Suprapubic skin (tissue), 4 donors: ENCODE measurements around the gene RFX3. TPM values are rescaled to one million over a fixed set of nuclear protein-coding genes. Genes with fewer than 3 reads are reported as not detected.

ENCODE experiments used
- DNase-seq, 2 donors: peaks; one replicate each; pipeline ENCODE4 v3.0.0-alpha.2; 2019; ENCODE audit warnings: low spot score in 2 of 2
- H3K27ac ChIP-seq: fragments of 200-600 bp; sonication (generic); one replicate; pipeline ENCODE4 v1.5.1; 2019
- H3K27me3 ChIP-seq: fragments of 200-600 bp; sonication (generic); one replicate; pipeline ENCODE4 v1.5.1; 2019
- H3K36me3 ChIP-seq: fragments of 200-600 bp; sonication (generic); one replicate; pipeline ENCODE4 v1.5.1; 2019
- H3K4me1 ChIP-seq: fragments of 200-600 bp; sonication (generic); one replicate; pipeline ENCODE4 v1.5.1; 2019
- H3K4me3 ChIP-seq: fragments of 200-600 bp; sonication (generic); one replicate; pipeline ENCODE4 v1.5.1; 2019; ENCODE audit warnings: mild to moderate bottlenecking
- H3K9me3 ChIP-seq: fragments of 200-600 bp; sonication (generic); one replicate; pipeline ENCODE4 v1.5.1; 2019
- CTCF ChIP-seq, 2 donors: fragments of 200-600 bp in 1 of 2; fragments of 450-650 bp in 1 of 2; sonication (generic) in 1 of 2; IDR thresholded peaks; one replicate each; pipeline ENCODE4 v1.5.1; 2016 to 2019; ENCODE audit warnings: antibody characterized with exemption in 2 of 2, mild to moderate bottlenecking in 1 of 2, moderate library complexity in 1 of 2
- EP300 ChIP-seq: sonication (generic); formaldehyde crosslinking; IDR thresholded peaks from one replicate; pipeline ENCODE4 v1.6.1; 2017; ENCODE audit warnings: antibody characterized with exemption
- POLR2A ChIP-seq, 2 donors: fragments of 450-650 bp; IDR thresholded peaks; one replicate each; pipeline ENCODE4 v1.6.1; 2017; ENCODE audit warnings: antibody characterized with exemption in 2 of 2, mild to moderate bottlenecking in 2 of 2, moderate library complexity in 2 of 2
- POLR2AphosphoS5 ChIP-seq, 3 donors: sonication (generic); formaldehyde crosslinking; IDR thresholded peaks; one replicate each; pipeline ENCODE4 v1.6.1; 2017; ENCODE audit warnings: antibody characterized with exemption in 3 of 3
- WGBS: methylation state at CpG from one replicate; pipeline ENCODE4 v1.1.5; 2018; 5-methylcytosine and 5-hydroxymethylcytosine counted together
- total RNA-seq, 4 donors: library from RNA; depleted of rRNA; stranded (reverse); fragments of >200 nt; gene quantifications; one replicate each; pipeline ENCODE4 v1.1.0, GENCODE V29; 2016

The RFX3 gene
- total RNA-seq, 4 donors from 2014 or later, result 7.7 to 23.5 (median 9.4) TPM

- 95% methylated on average over 5 of the region's 5 CpGs for WGBS
- Histone ChIP-seq H3K27ac (no peak overlapping the region), H3K4me1 (no peaks in the 10 kb centered on the region), H3K27me3 (no peaks in the 10 kb centered on the region), H3K9me3 (no peaks in the 10 kb centered on the region), H3K4me3 (no peak overlapping the region), H3K36me3 (no peaks in the 10 kb centered on the region)
- TF ChIP-seq POLR2A (IDR thresholded peaks at IDR 0.05), result no peak
- TF ChIP-seq CTCF (IDR thresholded peaks at IDR 0.05), result no peak
- no peak for TF ChIP-seq POLR2AphosphoS5 (IDR thresholded peaks at IDR 0.05)
- no peak for TF ChIP-seq EP300
- DNase-seq, result no peak
Observed at GRCh38 chr9:3359048-3359692, 166.6 kb downstream of the RFX3 start.

GRCh38 chr9:3348169-3348568, 177.6 kb downstream of the RFX3 start:
- H3K4me3 ChIP-seq, result no peak overlapping the region
- TF ChIP-seq POLR2A (IDR thresholded peaks at IDR 0.05) (no peak), EP300 (no peak), POLR2AphosphoS5 (IDR thresholded peaks at IDR 0.05) (no peak), CTCF (IDR thresholded peaks at IDR 0.05) (no peak)
- 85% methylated on average over 3 of the region's 3 CpGs for WGBS

GRCh38 chr9:3346549-3346948, 179.3 kb downstream of the RFX3 start:
- 68% methylated on average over 3 of the region's 3 CpGs for WGBS
- Histone ChIP-seq H3K4me1 (no peaks in the 10 kb centered on the region), H3K9me3 (no peaks in the 10 kb centered on the region), H3K27ac (no peak overlapping the region), H3K36me3 (no peaks in the 10 kb centered on the region), H3K4me3 (no peak overlapping the region), H3K27me3 (no peaks in the 10 kb centered on the region)
- TF ChIP-seq EP300, result no peak
- no peak for TF ChIP-seq POLR2A (IDR thresholded peaks at IDR 0.05)
- TF ChIP-seq CTCF (IDR thresholded peaks at IDR 0.05), result no peak
- TF ChIP-seq POLR2AphosphoS5 (IDR thresholded peaks at IDR 0.05), result no peak
- no peak for DNase-seq

More at GRCh38 chr9:3348169-3348568, 177.6 kb downstream of the RFX3 start:
- H3K36me3 ChIP-seq, result no peaks in the 10 kb centered on the region
- H3K9me3 ChIP-seq, result no peaks in the 10 kb centered on the region
- no peaks in the 10 kb centered on the region for H3K4me1 ChIP-seq
- no peaks in the 10 kb centered on the region for H3K27me3 ChIP-seq
- no peak overlapping the region for H3K27ac ChIP-seq
- no peak for DNase-seq

GRCh38 chr9:3343671-3344070, 182.1 kb downstream of the RFX3 start:
- H3K9me3 ChIP-seq, result no peaks in the 10 kb centered on the region
- H3K4me3 ChIP-seq, result no peak overlapping the region
- no peak overlapping the region for H3K27ac ChIP-seq
- no peaks in the 10 kb centered on the region for H3K27me3 ChIP-seq
- no peaks in the 10 kb centered on the region for H3K4me1 ChIP-seq
- no peak for TF ChIP-seq POLR2AphosphoS5 (IDR thresholded peaks at IDR 0.05)
- TF ChIP-seq EP300, result no peak
- no peak for TF ChIP-seq POLR2A (IDR thresholded peaks at IDR 0.05)
- no peak for TF ChIP-seq CTCF (IDR thresholded peaks at IDR 0.05)
- no peaks in the 10 kb centered on the region for H3K36me3 ChIP-seq
- no peak for DNase-seq

- no peaks in the 10 kb centered on the region for H3K36me3 ChIP-seq
- H3K4me1 ChIP-seq, result peaks cover 6% of the 10 kb centered on the region
- H3K27me3 ChIP-seq, result no peaks in the 10 kb centered on the region
- WGBS, result 71% methylated on average over 2 of the region's 2 CpGs
- H3K27ac ChIP-seq, result no peak overlapping the region
- H3K4me3 ChIP-seq, result no peak overlapping the region
- no peaks in the 10 kb centered on the region for H3K9me3 ChIP-seq
- TF ChIP-seq POLR2A (IDR thresholded peaks at IDR 0.05), result no peak
- TF ChIP-seq EP300, result no peak
- TF ChIP-seq CTCF (IDR thresholded peaks at IDR 0.05), result no peak
- no peak for TF ChIP-seq POLR2AphosphoS5 (IDR thresholded peaks at IDR 0.05)
- no peak for DNase-seq
Observed at GRCh38 chr9:3342159-3342777, 183.5 kb downstream of the RFX3 start.
